IMR-90 (cell line): ENCODE results near the gene ZNRF3. TPM values are rescaled to one million over a fixed set of nuclear protein-coding genes. Genes with fewer than 3 reads are reported as not detected.

Experiments
- ATAC-seq: fragments of 200-7000 bp; cut with Tn5 transposase; 2 replicates; pipeline ENCODE4 v1.9.1; 2020; ENCODE audit warnings: low read depth, mild to moderate bottlenecking, moderate library complexity
- BruUV-seq: library from RNA; stranded (reverse); fragments of 400-500 nt; replicated peaks from 2 replicates; lab custom pipeline; 2021; lab: Mats Ljungman, UMichigan
- CTCF ChIA-PET: fragments of 300-600 bp; formaldehyde crosslinking; extraction: SDS; loops from one replicate; lab custom pipeline; 2021; ENCODE audit warnings: antibody characterized with exemption; lab: Yijun Ruan, JAX
- POLR2A ChIA-PET: fragments of 300-600 bp; sonication (Branson Sonifier 250); formaldehyde crosslinking; loops from one replicate; lab custom pipeline; 2022; ENCODE audit warnings: antibody characterized with exemption; ENCODE audit not compliant: unreplicated experiment; lab: Charles Lee
- DNase-seq: peaks from one replicate; pipeline ENCODE4 v3.0.0; 2013
- H2AFZ ChIP-seq: replicated peaks from 2 replicates; pipeline ENCODE3; 2013; ENCODE audit warnings: low read length, mild to moderate bottlenecking; ENCODE audit not compliant: poor library complexity
- H2AK5ac ChIP-seq: 2 replicates; pipeline ENCODE4 v1.6.1; 2013; ENCODE audit warnings: low read depth, low read length, inconsistent platforms
- H2AK9ac ChIP-seq: replicated peaks from 2 replicates; pipeline ENCODE3; 2013; ENCODE audit warnings: mild to moderate bottlenecking, low read depth, low read length, moderate library complexity; ENCODE audit not compliant: poor library complexity
- H2BK120ac ChIP-seq: 2 replicates; pipeline ENCODE4 v1.6.1; 2013; ENCODE audit warnings: low read depth, low read length, inconsistent platforms
- H2BK15ac ChIP-seq: 3 replicates; pipeline ENCODE4 v1.6.1; 2013; ENCODE audit warnings: low read depth, low read length, inconsistent platforms
- H2BK20ac ChIP-seq: 2 replicates; pipeline ENCODE4 v1.6.1; 2013; ENCODE audit warnings: low read depth, mild to moderate bottlenecking, inconsistent platforms, low read length, moderate library complexity
- H2BK5ac ChIP-seq: 2 replicates; pipeline ENCODE4 v1.6.1; 2013; ENCODE audit warnings: mild to moderate bottlenecking, low read depth, low read length, inconsistent platforms; ENCODE audit not compliant: poor library complexity, severe bottlenecking
- H3K14ac ChIP-seq: replicated peaks from 2 replicates; pipeline ENCODE4 v1.6.1; 2013; ENCODE audit warnings: low read depth, low read length, inconsistent platforms
- H3K18ac ChIP-seq: 2 replicates; pipeline ENCODE4 v1.6.1; 2013; ENCODE audit warnings: low read depth, low read length, control low read depth
- H3K23ac ChIP-seq: 2 replicates; pipeline ENCODE4 v1.6.1; 2013; ENCODE audit warnings: low read depth, low read length, inconsistent platforms
- H3K27ac ChIP-seq: 2 replicates; pipeline ENCODE4 v1.5.1; 2013; ENCODE audit warnings: mild to moderate bottlenecking, control low read depth, low read length; ENCODE audit not compliant: insufficient read depth
- H3K27me3 ChIP-seq: 2 replicates; pipeline ENCODE4 v1.6.1; 2013; ENCODE audit warnings: low read length; ENCODE audit not compliant: control insufficient read depth, insufficient read depth
- H3K36me3 ChIP-seq: 2 replicates; pipeline ENCODE4 v1.6.1; 2013; ENCODE audit warnings: low read length, mixed read lengths; ENCODE audit not compliant: control insufficient read depth, insufficient read depth
- H3K4ac ChIP-seq: 2 replicates; pipeline ENCODE4 v1.6.1; 2013; ENCODE audit warnings: low read depth, low read length, inconsistent platforms
- H3K4me1 ChIP-seq: 2 replicates; pipeline ENCODE4 v1.6.1; 2013; ENCODE audit warnings: low read length, mixed read lengths; ENCODE audit not compliant: control insufficient read depth, insufficient read depth
- H3K4me2 ChIP-seq: 2 replicates; pipeline ENCODE4 v1.6.1; 2013; ENCODE audit warnings: low read depth, mild to moderate bottlenecking, control low read depth, low read length, moderate library complexity
- H3K4me3 ChIP-seq: 2 replicates; pipeline ENCODE4 v1.5.1; 2013; ENCODE audit warnings: low read depth, mild to moderate bottlenecking, control low read depth, low read length, moderate library complexity; ENCODE audit not compliant: insufficient read depth
- H3K56ac ChIP-seq: 2 replicates; pipeline ENCODE4 v1.6.1; 2013; ENCODE audit warnings: low read length, inconsistent platforms; ENCODE audit not compliant: insufficient read depth; ENCODE audit errors: extremely low read depth
- H3K79me1 ChIP-seq, 2 experiments: 2 replicates each; pipeline ENCODE4 v1.6.1; 2013; ENCODE audit warnings: low read length in 2 of 2, inconsistent platforms in 1 of 2, low read depth in 1 of 2
- H3K9ac ChIP-seq: 2 replicates; pipeline ENCODE4 v1.6.1; 2013; ENCODE audit warnings: low read depth, low read length, control low read depth
- H3K9me1 ChIP-seq: 2 replicates; pipeline ENCODE4 v1.6.1; 2013; ENCODE audit warnings: low read length, inconsistent platforms; ENCODE audit not compliant: insufficient read depth
- H3K9me3 ChIP-seq: 2 replicates; pipeline ENCODE4 v1.6.1; 2013; ENCODE audit warnings: low read length; ENCODE audit not compliant: control insufficient read depth, insufficient read depth
- H4K20me1 ChIP-seq: 2 replicates; pipeline ENCODE4 v1.6.1; 2013; ENCODE audit warnings: low read length, inconsistent platforms; ENCODE audit not compliant: insufficient read depth
- H4K5ac ChIP-seq: 2 replicates; pipeline ENCODE4 v1.6.1; 2013; ENCODE audit warnings: mild to moderate bottlenecking, low read depth, low read length, control low read depth
- H4K8ac ChIP-seq, 2 experiments: 2 replicates each; pipeline ENCODE4 v1.6.1; 2013; ENCODE audit warnings: low read depth in 2 of 2, low read length in 2 of 2, control low read depth in 1 of 2, inconsistent platforms in 1 of 2
- H4K91ac ChIP-seq: 2 replicates; pipeline ENCODE4 v1.6.1; 2013; ENCODE audit warnings: low read depth, low read length, inconsistent platforms; ENCODE audit not compliant: insufficient read depth
- MXI1 ChIP-seq: IDR thresholded peaks from 2 replicates; pipeline ENCODE4 v1.6.1; 2012; ENCODE audit warnings: low read depth, mild to moderate bottlenecking, low read length, moderate library complexity, borderline replicate concordance
- RAD21 ChIP-seq: IDR thresholded peaks from 2 replicates; pipeline ENCODE4 v1.6.1; 2012; ENCODE audit warnings: low read length, improper control_type of control experiment
- SMC3 ChIP-seq: fragments of 150-350 bp; IDR thresholded peaks from 2 replicates; pipeline ENCODE4 v1.6.1; 2016; ENCODE audit warnings: low read depth, mild to moderate bottlenecking, antibody characterized with exemption, low read length, moderate library complexity
- WGBS, 2 experiments: methylation state at CpG; one replicate each; pipeline versions ENCODE4 v1.1.5 to v1.1.7; 2013; ENCODE audit warnings: missing lambda C conversion rate in 2 of 2; ENCODE audit not compliant: insufficient read length in 1 of 2; ENCODE audit errors: extremely low coverage in 2 of 2; 5-methylcytosine and 5-hydroxymethylcytosine counted together
- dilution Hi-C: fragments of 300-500 bp; cut with HindIII; formaldehyde crosslinking; loops from one replicate; pipeline ENCODE4 v1.14.3; 2018; ENCODE audit warnings: low sequenced_read_pairs; ENCODE audit not compliant: unreplicated experiment
- in situ Hi-C: fragments of 300-500 bp; cut with MboI; formaldehyde crosslinking; loops from 3 replicates; pipeline ENCODE4 v1.14.3; 2019; ENCODE audit warnings: low sequenced_read_pairs, inconsistent platforms, mixed read lengths
- intact Hi-C: fragments of 100-400 bp; cut with micrococcal nuclease; formaldehyde crosslinking; loops from 2 replicates; pipeline ENCODE4 v1.10.0; 2022
- polyA plus RNA-seq, 3 experiments: library from polyadenylated mRNA; depleted of rRNA; stranded (reverse); fragments of >200 nt; gene quantifications; 2 replicates each; pipeline ENCODE4 v1.2.3, GENCODE V29; 2012; ENCODE audit warnings: low replicate concordance in 1 of 3
- total RNA-seq: library from RNA; depleted of rRNA; stranded (reverse); fragments of >200 nt; gene quantifications from 2 replicates; pipeline ENCODE4 v1.2.3, GENCODE V29; 2012

ZNRF3 gene
- total and polyA plus RNA-seq, 2 of the 4 experiments (the other 2 are of a cell fraction), result 1.4 to 2.4 TPM

DNA sequence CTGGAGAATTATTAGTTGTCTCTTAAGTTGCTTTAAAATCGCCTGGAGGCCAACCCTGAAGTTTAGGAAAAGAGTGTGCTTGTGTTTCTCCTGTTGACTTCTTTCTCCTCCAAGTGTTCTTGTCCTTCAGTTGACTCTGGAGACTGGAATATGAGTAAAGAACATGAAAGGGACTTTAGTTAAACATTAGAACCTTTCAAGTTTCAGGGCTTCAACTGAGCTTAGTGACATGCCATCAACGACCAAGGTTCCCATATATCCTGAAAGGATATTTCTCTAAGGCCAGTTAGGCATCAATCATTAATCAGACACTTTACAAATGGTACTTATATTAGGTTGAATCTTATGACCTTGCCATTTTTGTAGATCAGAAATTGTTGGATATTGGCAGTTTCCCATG, 70.0 kb downstream of the ZNRF3 start:
- peaks cover 8% of the 10 kb centered on the region; the same call in 1 of the 2 replicates for H3K9me1 ChIP-seq
- H3K18ac ChIP-seq, result no peak overlapping the region
- H2AK5ac ChIP-seq, result no peak overlapping the region
- no peak overlapping the region for H2BK15ac ChIP-seq
- no peak overlapping the region for H3K4me2 ChIP-seq
- ChIA-PET CTCF (no interaction called here), POLR2A (no interaction called here)
- H2AK9ac ChIP-seq, result no peak overlapping the region
- no peak overlapping the region for H3K27ac ChIP-seq
- peaks cover 11% of the 10 kb centered on the region; the same call in 1 of the 2 replicates for H4K20me1 ChIP-seq
- no peak overlapping the region for H2BK20ac ChIP-seq
- H3K9ac ChIP-seq, result no peak overlapping the region
- peaks cover 2 to 45% of the 10 kb centered on the region in 2 experiments; a peak in 2 of 4 replicates for H3K79me1 ChIP-seq
- H4K91ac ChIP-seq, result no peak overlapping the region
- no peak overlapping the region for H3K56ac ChIP-seq
- ATAC-seq, result no peak
- dilution Hi-C loops, result no loop called here
- in situ Hi-C loops, result no loop called here
- TF ChIP-seq MXI1 (no peak), RAD21 (no peak), SMC3 (no peak)
- no peak overlapping the region for H3K23ac ChIP-seq
- DNase-seq, result no peak
- no peaks in the 10 kb centered on the region for H3K27me3 ChIP-seq
- BruUV-seq, result no TSS peak
- H3K4me1 ChIP-seq, result peaks cover 12% of the 10 kb centered on the region
- H3K9me3 ChIP-seq, result no peaks in the 10 kb centered on the region
- intact Hi-C loops, result loop anchor here (10.0 kb wide), 1 partner anchor 99 kb away; no protein-coding TSS in a partner anchor
- H2BK120ac ChIP-seq, result no peak overlapping the region
- no peak overlapping the region for H2BK5ac ChIP-seq
- H2AFZ ChIP-seq, result no peak overlapping the region
- no peak overlapping the region for H3K4me3 ChIP-seq
- H3K14ac ChIP-seq, result no peak overlapping the region
- 60% methylated on average over 1 of the region's 2 CpGs; no CpG with 5 or more reads in 1 of the 2 experiments for WGBS, 2 experiments
- no peak overlapping the region for H4K5ac ChIP-seq
- H3K36me3 ChIP-seq, result no peaks in the 10 kb centered on the region
- H4K8ac ChIP-seq, result no peak overlapping the region
- no peak overlapping the region for H3K4ac ChIP-seq
